Spleen (tissue), 11 donors: ENCODE measurements around the gene CCR9. TPM values are rescaled to one million over a fixed set of nuclear protein-coding genes. Genes with fewer than 3 reads are reported as not detected.
A peak's percentile ranks its signal among the peaks of the same experiment; 100 is the strongest.

Source experiments
- DNase-seq: peaks from one replicate; pipeline ENCODE4 v3.0.0-alpha.2; 2020
- H3K27ac ChIP-seq, 8 donors: fragments of 200-600 bp; sonication (generic) in 7 of 8; 1 replicate in 4 of 8; 2 replicates in 4 of 8; pipeline versions ENCODE4 v1.5.0 to v1.8.0; 2016 to 2021; ENCODE audit warnings: inconsistent platforms in 4 of 8, mild to moderate bottlenecking in 4 of 8, moderate library complexity in 1 of 8
- H3K27me3 ChIP-seq, 7 donors: fragments of 200-600 bp; sonication (generic) in 6 of 7; replicated peaks in 1 of 7; 1 replicate in 4 of 7; 2 replicates in 3 of 7; pipeline versions ENCODE4 v1.5.0 to v1.8.0; 2016 to 2021; ENCODE audit warnings: inconsistent platforms in 3 of 7, mild to moderate bottlenecking in 1 of 7
- H3K36me3 ChIP-seq, 6 donors: fragments of 200-600 bp; sonication (generic) in 5 of 6; 1 replicate in 4 of 6; 2 replicates in 2 of 6; pipeline versions ENCODE4 v1.5.0 to v1.8.0; 2016 to 2021; ENCODE audit warnings: inconsistent platforms in 2 of 6
- H3K4me1 ChIP-seq, 6 donors: fragments of 200-600 bp; sonication (generic) in 5 of 6; 1 replicate in 3 of 6; 2 replicates in 3 of 6; pipeline versions ENCODE4 v1.5.0 to v1.8.0; 2016 to 2021; ENCODE audit warnings: inconsistent platforms in 3 of 6
- H3K4me3 ChIP-seq, 8 donors: fragments of 200-600 bp; sonication (generic) in 7 of 8; 1 replicate in 4 of 8; 2 replicates in 4 of 8; pipeline versions ENCODE4 v1.5.0 to v1.8.0; 2016 to 2021; ENCODE audit warnings: inconsistent platforms in 4 of 8, mild to moderate bottlenecking in 4 of 8, moderate library complexity in 2 of 8
- H3K9me3 ChIP-seq, 8 donors: fragments of 200-600 bp; sonication (generic) in 7 of 8; 1 replicate in 4 of 8; 2 replicates in 4 of 8; pipeline versions ENCODE4 v1.5.0 to v1.8.0; 2016 to 2021; ENCODE audit warnings: inconsistent platforms in 4 of 8
- CTCF ChIP-seq, 11 experiments: fragments of 200-600 bp in 7 of 11; fragments of 450-650 bp in 4 of 11; sonication (generic) in 4 of 11; IDR thresholded peaks in 8 of 11; conservative IDR thresholded peaks in 3 of 11; 1 replicate in 7 of 11; 2 replicates in 4 of 11; pipeline versions ENCODE4 v1.4.0 to v1.8.0; 2016 to 2021; ENCODE audit warnings: antibody characterized with exemption in 11 of 11, inconsistent platforms in 4 of 11, mild to moderate bottlenecking in 1 of 11
- POLR2A ChIP-seq, 3 donors: fragments of 450-650 bp; IDR thresholded peaks; one replicate each; pipeline ENCODE4 v1.5.1; 2017; ENCODE audit warnings: antibody characterized with exemption in 3 of 3, mild to moderate bottlenecking in 1 of 3
- POLR2AphosphoS5 ChIP-seq, 3 donors: sonication (generic); formaldehyde crosslinking; IDR thresholded peaks; one replicate each; pipeline ENCODE4 v1.5.1; 2017; ENCODE audit warnings: antibody characterized with exemption in 3 of 3
- WGBS, 5 donors: extraction: QIAGEN DNeasy Blood & Tissue Kit in 3 of 5; methylation state at CpG; one replicate each; pipeline versions ENCODE4 v1.1.5 to v1.1.7; 2013 to 2018; 5-methylcytosine and 5-hydroxymethylcytosine counted together
- intact Hi-C: fragments of 100-400 bp; cut with DNase I; formaldehyde crosslinking; loops from one replicate; pipeline ENCODE4 v1.15.0; 2023; ENCODE audit warnings: low total_unique reads
- polyA plus RNA-seq, 3 donors: library from polyadenylated mRNA; stranded (reverse); fragments of 200-250 nt; gene quantifications; one replicate each; pipeline ENCODE4 v1.2.1, GENCODE V29; 2013
- total RNA-seq, 7 donors: library from RNA; depleted of rRNA in 3 of 7; stranded (reverse); fragments of >200 nt in 3 of 7; fragmentation: NEBNext Ultra II Directional in 4 of 7; extraction: Animal tissue kit (Norgen Biotek cat#: 25700) in 4 of 7; gene quantifications; one replicate each; pipeline versions ENCODE4 v1.1.0 to v1.2.1, GENCODE V29; 2016 to 2021
- donor health status: healthy with polysubstance abuse.
- donor health status: DM: no; HTN: no; CAD: no; lungs with moderate emphysema.
- donor health status: DM: no; HTN: no; CAD: no.
- donor health status: Bipolar disorder and iron deficiency.
- donor health status: healthy.
- donor health status: DM: no; HTN: no; CAD: no.
- donor health status: DM: yes; HTN: yes; CAD: no.

CCR9 gene
- total and polyA plus RNA-seq, 10 donors = 1.1 to 3.6 (median 1.5) TPM

- Histone ChIP-seq H3K4me3 (no peak overlapping the region), H3K4me1 (peaks cover 4 to 79% (median 17%) of the 10 kb centered on the region in 6 donors), H3K27ac (peak overlapping the region in 2 of 8 donors; percentile 26 to 41), H3K9me3 (no peaks in the 10 kb centered on the region), H3K27me3 (no peaks in the 10 kb centered on the region), H3K36me3 (peaks cover 0 to 15% (median 0%) of the 10 kb centered on the region in 6 donors)
- intact Hi-C loops = no loop called here
- whole genome bisulfite sequencing, 5 donors = 52 to 83% (median 77%) methylated on average over 6 of the region's 6 CpGs
- TF ChIP-seq POLR2AphosphoS5 (IDR thresholded peaks at IDR 0.05) (no peak), POLR2A (IDR thresholded peaks at IDR 0.05) (no peak), CTCF (IDR thresholded peaks at IDR 0.05 in 8 of 11, conservative IDR thresholded peaks at IDR 0.05 in 3 of 11) (no peak)
- DNase-seq = no peak
Observed at GRCh38 chr3:45909542-45909941, 23.2 kb downstream of the CCR9 start.

GRCh38 chr3:45910892-45911291 lies 24.5 kb downstream of the CCR9 start:
- Histone ChIP-seq H3K4me3 (no peak overlapping the region), H3K27me3 (no peaks in the 10 kb centered on the region), H3K9me3 (no peaks in the 10 kb centered on the region), H3K36me3 (peaks cover 0 to 15% (median 0%) of the 10 kb centered on the region in 6 donors), H3K27ac (peak overlapping the region in 2 of 8 donors; percentile 38 to 41), H3K4me1 (peaks cover 6 to 79% (median 30%) of the 10 kb centered on the region in 6 donors)
- no peak for DNase-seq
- TF ChIP-seq POLR2AphosphoS5 (IDR thresholded peaks at IDR 0.05) (no peak), POLR2A (IDR thresholded peaks at IDR 0.05) (no peak), CTCF (IDR thresholded peaks at IDR 0.05 in 8 of 11, conservative IDR thresholded peaks at IDR 0.05 in 3 of 11) (no peak)
- 72 to 100% (median 86%) methylated on average over 3 to 4 of the region's 4 CpGs for WGBS, 5 donors
- intact Hi-C loops = no loop called here

- peaks cover 9 to 86% (median 35%) of the 10 kb centered on the region in 6 donors for H3K4me1 ChIP-seq
Observed at GRCh38 chr3:45911511-45912226, 25.3 kb downstream of the CCR9 start.

More at GRCh38 chr3:45911511-45912226, 25.3 kb downstream of the CCR9 start:
- TF ChIP-seq CTCF (IDR thresholded peaks at IDR 0.05 in 8 of 11, conservative IDR thresholded peaks at IDR 0.05 in 3 of 11) = no peak
- no peak for TF ChIP-seq POLR2AphosphoS5 (IDR thresholded peaks at IDR 0.05)
- TF ChIP-seq POLR2A (IDR thresholded peaks at IDR 0.05) = no peak
- H3K4me3 ChIP-seq = no peak overlapping the region
- H3K36me3 ChIP-seq = peaks cover 0 to 15% (median 0%) of the 10 kb centered on the region in 6 donors
- H3K9me3 ChIP-seq = no peaks in the 10 kb centered on the region
- no peaks in the 10 kb centered on the region for H3K27me3 ChIP-seq
- DNase-seq = no peak
- intact Hi-C loops = no loop called here
- WGBS, 5 donors = 83 to 94% (median 87%) methylated on average over 11 of the region's 11 CpGs
- peak overlapping the region in 3 of 8 donors; percentile 29 to 41 (median 38) for H3K27ac ChIP-seq
